Activated naive CD8-positive, alpha-beta T cell treated with anti-CD3 and anti-CD28 coated beads, Interleukin-2, amount 50 U/mL, for 16 hours (primary cell): ENCODE measurements around the gene CDKN2D.

ENCODE experiments used
- DNase-seq: peaks from one replicate; pipeline ENCODE4 v3.0.0-alpha.2; 2020; ENCODE audit warnings: low read depth, low spot score

Gene CDKN2D

GRCh38 chr19:10568826-10569651 lies at the start of gene CDKN2D:
CDKN2D (minus strand) TSS chr19:10568979; CDS start chr19:10568653, 326 bp downstream.
- DNase-seq, result peak; percentile 99

GRCh38 chr19:10617409-10618121 lies 48.8 kb upstream of the CDKN2D start:
- DNase-seq, result no peak

DNA sequence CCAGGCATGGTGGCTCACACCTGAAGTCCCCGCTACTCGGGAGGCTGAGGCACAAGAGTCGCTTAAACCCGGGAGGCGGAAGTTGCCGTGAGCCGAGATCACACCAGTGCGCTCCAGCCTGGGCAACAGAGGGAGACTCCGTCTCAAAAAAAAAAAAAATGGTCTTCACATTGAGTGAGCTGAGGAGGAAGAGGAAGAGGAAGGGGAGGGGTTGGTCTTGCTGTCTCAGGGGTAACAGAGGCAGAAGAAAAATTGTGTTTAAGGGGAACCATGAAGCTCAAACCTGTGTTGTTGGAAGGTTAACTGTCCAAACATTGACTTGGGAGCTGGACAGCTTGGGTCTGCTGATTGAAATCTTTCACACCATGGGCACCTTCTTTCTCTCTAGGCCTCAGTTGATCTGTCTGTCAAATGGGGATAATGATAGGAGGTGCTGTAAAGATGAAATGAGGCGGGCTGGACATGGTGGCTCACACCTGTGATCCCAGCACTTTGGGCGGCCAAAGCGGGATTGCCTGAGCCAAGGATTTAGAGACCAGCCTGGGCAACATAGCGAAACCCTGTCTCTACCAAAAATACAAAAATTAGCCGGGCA lies 46.7 kb upstream of the CDKN2D start:
- DNase-seq, result no peak

- no peak for DNase-seq
Observed at GRCh38 chr19:10612499-10613119, 43.8 kb upstream of the CDKN2D start.

GRCh38 chr19:10611907-10612306 lies 43.1 kb upstream of the CDKN2D start:
- DNase-seq, result no peak

DNA sequence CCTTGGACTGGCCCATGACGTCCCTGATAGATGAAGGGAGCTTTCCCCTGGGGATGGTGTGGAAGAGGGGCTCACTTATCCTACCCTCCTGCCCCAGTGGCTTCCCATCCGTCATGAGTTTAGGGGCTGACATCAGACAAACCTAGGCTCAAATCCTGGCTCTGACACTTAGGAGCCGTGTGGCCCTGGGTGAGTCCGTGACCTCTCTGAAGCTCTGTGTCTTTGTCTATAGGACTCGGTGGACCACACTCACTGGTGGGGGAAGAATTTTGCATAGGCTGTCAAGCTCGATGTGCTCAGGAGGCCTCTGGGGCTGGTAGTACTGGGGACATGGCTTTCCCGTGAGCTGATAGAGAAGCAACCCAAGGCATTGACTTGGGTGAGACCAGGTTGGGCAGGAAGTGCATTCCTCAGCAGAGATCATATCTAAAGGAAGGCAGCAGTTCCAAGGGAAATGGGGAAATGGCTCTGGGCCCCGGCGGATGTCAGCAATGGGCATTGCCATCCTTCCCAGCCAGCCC lies 35.7 kb upstream of the CDKN2D start:
- DNase-seq, result no peak

DNA sequence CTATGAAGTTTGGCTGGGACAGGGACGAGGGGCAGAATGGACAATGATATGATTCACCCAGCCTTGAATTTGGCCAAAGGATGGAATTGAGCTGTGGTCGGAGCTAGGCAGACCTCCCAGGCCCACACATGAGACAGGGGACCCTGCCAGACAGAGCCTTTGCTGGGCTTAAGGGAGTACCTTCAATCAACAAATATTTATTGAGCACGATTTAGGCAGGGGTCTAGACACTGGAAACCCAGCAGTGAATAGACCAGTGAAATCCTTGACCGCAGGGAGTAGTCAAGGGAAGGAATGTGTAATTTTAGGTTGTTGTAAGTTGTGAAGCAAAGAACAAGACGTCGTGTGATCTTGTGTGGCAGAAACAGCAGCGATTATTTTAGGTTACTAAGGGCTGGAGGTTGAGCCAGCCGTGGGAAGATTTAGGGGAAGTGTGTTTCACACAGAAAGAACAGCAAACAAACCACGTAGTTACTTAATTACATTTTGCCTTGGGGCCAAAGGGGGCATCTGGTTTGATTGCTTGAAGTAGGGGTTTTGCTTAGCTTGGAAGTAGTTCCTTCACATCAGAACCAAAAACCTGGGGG lies 35.2 kb upstream of the CDKN2D start:
- no peak for DNase-seq

- DNase-seq, result peak; percentile 70
Observed at GRCh38 chr19:10603084-10603872, 34.5 kb upstream of the CDKN2D start.

- DNase-seq, result peak; percentile 84
Observed at GRCh38 chr19:10602330-10603083, 33.7 kb upstream of the CDKN2D start.

DNA sequence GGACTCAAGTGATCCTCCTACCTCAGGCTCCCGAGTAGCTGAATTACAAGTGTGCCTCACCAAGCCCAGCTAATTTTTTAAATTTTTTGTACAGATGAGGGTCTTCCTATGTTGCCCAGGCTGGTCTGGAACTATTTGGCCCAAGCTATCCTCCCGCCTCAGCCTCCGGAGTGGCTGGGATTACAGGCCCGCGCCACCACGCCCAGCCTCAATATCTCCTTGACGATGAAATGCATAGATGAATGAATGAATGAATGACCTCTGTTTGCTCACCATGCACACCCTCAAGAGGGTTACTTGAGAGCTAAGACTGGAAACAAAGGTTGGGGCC lies 33.2 kb upstream of the CDKN2D start:
- no peak for DNase-seq

GRCh38 chr19:10600149-10600548 lies 31.4 kb upstream of the CDKN2D start:
- DNase-seq, result no peak

DNA sequence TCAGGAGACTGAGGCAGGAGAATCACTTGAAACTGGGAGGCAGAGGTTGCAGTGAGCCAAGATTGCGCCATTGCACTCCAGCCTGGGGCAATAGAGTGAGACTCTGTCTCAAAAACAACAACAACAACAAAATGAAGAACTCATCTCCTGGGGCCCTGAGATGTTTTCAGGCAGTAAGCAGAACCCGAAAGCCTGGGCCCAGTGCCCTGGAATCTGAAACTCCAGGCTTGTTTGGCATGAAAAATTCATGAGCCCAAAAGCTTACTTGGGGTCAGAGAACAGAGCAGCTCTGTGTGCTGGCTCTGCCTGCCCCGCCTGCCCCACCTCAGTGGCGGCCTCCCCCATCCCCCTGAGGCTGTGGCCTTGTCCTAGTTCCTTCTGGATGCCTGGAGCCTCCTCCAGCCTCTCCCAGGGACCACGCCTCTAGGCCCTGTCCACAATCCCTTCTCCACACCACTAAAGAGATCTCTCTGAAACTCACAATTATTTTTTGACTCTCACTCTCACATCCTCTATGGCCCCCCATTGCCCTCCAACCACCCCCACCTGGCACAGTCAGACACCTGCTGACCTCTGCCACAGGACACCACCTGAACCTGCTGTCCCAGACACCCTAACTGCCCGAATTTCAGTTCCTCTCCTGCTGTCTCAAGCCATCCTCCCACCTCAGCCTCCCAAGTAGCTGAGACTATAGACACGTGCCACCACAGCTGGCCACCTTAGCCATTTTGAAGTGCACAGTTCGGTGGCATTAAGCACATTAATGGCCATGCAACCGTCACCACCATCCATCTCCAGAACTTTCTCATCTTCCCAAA lies 25.2 kb upstream of the CDKN2D start:
- DNase-seq, result no peak

- DNase-seq, result no peak
Observed at GRCh38 chr19:10593148-10593547, 24.4 kb upstream of the CDKN2D start.

- DNase-seq, result no peak
Observed at GRCh38 chr19:10587839-10588150, 19.0 kb upstream of the CDKN2D start.

DNA sequence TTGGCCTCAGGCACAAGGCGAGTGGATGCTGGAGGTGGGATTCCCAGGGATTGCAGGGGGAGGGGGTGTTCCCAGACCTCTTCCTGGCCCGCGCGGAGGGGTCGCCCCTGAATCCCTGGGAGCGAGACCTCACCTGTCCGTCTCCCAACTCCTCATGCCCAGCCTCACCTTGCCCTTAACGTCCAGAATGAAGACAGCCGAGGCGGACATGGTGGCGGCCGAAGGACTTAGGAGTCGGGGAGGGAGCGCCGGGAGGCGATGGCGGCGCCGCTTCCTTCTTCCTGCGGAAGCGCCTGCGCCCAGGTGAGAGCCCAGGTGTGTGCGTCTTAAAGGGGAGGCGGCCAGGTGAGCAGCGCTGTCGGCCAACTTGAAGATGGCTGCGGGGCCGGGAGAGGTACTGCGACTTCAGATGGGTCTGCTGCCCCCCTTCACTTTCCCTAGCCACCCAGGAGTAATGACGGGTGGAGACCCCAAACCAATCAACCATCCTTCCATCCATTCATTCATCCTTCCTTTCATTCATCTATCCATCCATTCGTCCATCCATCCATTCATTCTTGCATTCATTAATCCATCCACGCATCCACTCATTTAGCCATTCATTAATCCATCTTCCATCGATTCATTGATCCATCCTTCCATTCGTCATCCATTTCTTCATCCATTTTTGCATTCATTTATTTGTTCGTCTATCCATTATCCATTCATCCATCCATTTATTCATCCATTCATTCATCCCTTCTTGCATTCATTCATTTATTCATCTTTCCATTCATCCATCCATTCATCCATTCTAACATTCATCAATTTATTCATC lies 18.5 kb upstream of the CDKN2D start, which contains the start of gene AP1M2:
AP1M2 (minus strand) TSS at position 291 of the 817 bp plus-strand sequence; CDS start at position 210, 81 bp downstream.
- DNase-seq, result no peak

DNA sequence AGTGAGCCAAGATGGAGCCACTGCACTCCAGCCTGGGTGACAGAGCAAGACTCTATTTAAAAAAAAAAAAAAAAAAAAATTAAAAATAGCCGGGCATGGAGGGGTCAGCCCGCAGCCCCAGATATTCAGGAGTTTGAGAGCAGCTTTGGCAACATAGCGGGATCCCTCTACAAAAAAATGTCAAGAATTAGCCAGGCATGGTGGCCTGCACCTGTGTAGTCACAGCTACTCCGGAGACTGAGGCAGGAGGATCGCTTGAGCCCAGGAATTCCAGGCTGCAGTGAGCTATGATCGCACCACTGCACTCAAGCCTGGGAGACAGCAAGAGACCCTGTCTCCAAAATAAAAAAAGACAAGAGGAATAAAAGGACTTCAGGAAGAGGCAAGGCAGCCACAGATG lies 17.6 kb upstream of the CDKN2D start:
- DNase-seq, result no peak

DNA sequence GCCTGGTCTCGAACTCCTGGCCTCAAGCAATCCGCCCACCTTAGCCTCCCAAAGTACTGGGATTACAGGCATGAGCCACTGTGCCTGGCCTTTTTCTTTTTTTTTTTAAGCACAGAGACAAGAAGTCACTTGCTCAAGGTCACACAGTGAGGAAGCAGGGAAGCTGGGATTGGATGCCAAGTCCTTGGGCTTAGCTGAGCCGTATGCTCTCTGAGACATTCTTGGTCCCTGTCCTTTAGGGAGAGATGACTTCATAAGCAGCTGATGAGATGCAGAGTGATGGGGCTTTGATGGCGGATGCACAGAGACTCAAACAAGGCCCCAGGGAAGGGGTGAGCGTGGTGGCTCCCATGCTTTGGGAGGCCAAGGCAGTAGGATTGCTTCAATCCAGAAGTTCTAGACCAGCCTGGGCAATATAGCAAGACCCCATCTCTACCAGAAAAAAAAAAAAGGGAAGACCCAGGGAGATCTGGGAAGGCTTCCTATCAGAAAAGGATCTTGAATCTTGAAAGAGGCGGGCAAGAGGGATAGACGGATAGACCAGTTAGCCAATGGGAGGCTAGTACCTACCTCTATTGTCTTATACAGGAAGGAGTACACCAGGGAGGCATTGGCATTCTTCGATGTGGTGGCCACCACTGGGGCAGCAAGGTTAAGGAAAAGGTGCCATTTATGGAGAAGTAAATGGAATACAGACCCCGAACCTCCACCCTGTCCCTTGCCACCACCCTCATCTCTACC lies 14.4 kb upstream of the CDKN2D start:
- DNase-seq, result no peak

GRCh38 chr19:10582091-10582490 lies 13.3 kb upstream of the CDKN2D start:
- DNase-seq, result no peak
